ENCODE data around the gene TIAM2.

Gene TIAM2

GRCh38 chr6:155040901-155041650 lies 46.0 kb downstream of the TIAM2 start:
- Histone ChIP-seq H3K4me3 (ENCODE audit: low read length) (no peak overlapping the region), H3K4me1 (ENCODE audit: insufficient read depth, low read length) (peaks cover 40% of the 10 kb centered on the region), H3K27ac (ENCODE audit: low read depth, low read length) (peak overlapping the region; percentile 27), H3K36me3 (ENCODE audit: insufficient read depth, low read length) (no peaks in the 10 kb centered on the region), H3K27me3 (ENCODE audit: insufficient read depth, low read length) (no peaks in the 10 kb centered on the region), H3K9me3 (ENCODE audit: insufficient read depth, low read depth, low read length) (no peaks in the 10 kb centered on the region), H3K9ac (ENCODE audit: low read depth, low read length) (no peak overlapping the region; the same call in 1 of the 2 replicates)
- 87% methylated on average over 2 of the region's 2 CpGs for WGBS

GRCh38 chr6:155041741-155042279 lies 46.7 kb downstream of the TIAM2 start:
- Histone ChIP-seq H3K27me3 (ENCODE audit: insufficient read depth, low read length) (no peaks in the 10 kb centered on the region), H3K4me1 (ENCODE audit: insufficient read depth, low read length) (peaks cover 40% of the 10 kb centered on the region), H3K4me3 (ENCODE audit: low read length) (no peak overlapping the region), H3K36me3 (ENCODE audit: insufficient read depth, low read length) (no peaks in the 10 kb centered on the region), H3K9ac (ENCODE audit: low read depth, low read length) (no peak overlapping the region), H3K9me3 (ENCODE audit: insufficient read depth, low read depth, low read length) (no peaks in the 10 kb centered on the region), H3K27ac (ENCODE audit: low read depth, low read length) (no peak overlapping the region)
- 97% methylated on average over 11 of the region's 12 CpGs for WGBS

- Histone ChIP-seq H3K36me3 (ENCODE audit: insufficient read depth, low read length) (no peaks in the 10 kb centered on the region), H3K27me3 (ENCODE audit: insufficient read depth, low read length) (no peaks in the 10 kb centered on the region), H3K4me1 (ENCODE audit: insufficient read depth, low read length) (peaks cover 36% of the 10 kb centered on the region), H3K27ac (ENCODE audit: low read depth, low read length) (no peak overlapping the region), H3K9ac (ENCODE audit: low read depth, low read length) (no peak overlapping the region), H3K4me3 (ENCODE audit: low read length) (no peak overlapping the region), H3K9me3 (ENCODE audit: insufficient read depth, low read depth, low read length) (no peaks in the 10 kb centered on the region)
- 73% methylated on average over 2 of the region's 2 CpGs for WGBS
These were observed 47.9 kb downstream of the TIAM2 start for GRCh38 chr6:155042983-155043382.

- 82% methylated on average over 8 of the region's 9 CpGs for WGBS
- Histone ChIP-seq H3K4me1 (ENCODE audit: insufficient read depth, low read length) (peaks cover 21% of the 10 kb centered on the region), H3K27ac (ENCODE audit: low read depth, low read length) (no peak overlapping the region), H3K9ac (ENCODE audit: low read depth, low read length) (no peak overlapping the region), H3K27me3 (ENCODE audit: insufficient read depth, low read length) (no peaks in the 10 kb centered on the region), H3K36me3 (ENCODE audit: insufficient read depth, low read length) (no peaks in the 10 kb centered on the region), H3K4me3 (ENCODE audit: low read length) (no peak overlapping the region), H3K9me3 (ENCODE audit: insufficient read depth, low read depth, low read length) (no peaks in the 10 kb centered on the region)
These were observed 50.7 kb downstream of the TIAM2 start for GRCh38 chr6:155045561-155046404.

GRCh38 chr6:155047523-155047922 lies 52.4 kb downstream of the TIAM2 start:
- Histone ChIP-seq H3K9ac (ENCODE audit: low read depth, low read length) (no peak overlapping the region), H3K27ac (ENCODE audit: low read depth, low read length) (no peak overlapping the region)

GRCh38 chr6:155050311-155050710 lies 55.2 kb downstream of the TIAM2 start:
- Histone ChIP-seq H3K27ac (ENCODE audit: low read depth, low read length) (no peak overlapping the region), H3K36me3 (ENCODE audit: insufficient read depth, low read length) (no peaks in the 10 kb centered on the region), H3K9ac (ENCODE audit: low read depth, low read length) (no peak overlapping the region), H3K27me3 (ENCODE audit: insufficient read depth, low read length) (no peaks in the 10 kb centered on the region), H3K9me3 (ENCODE audit: insufficient read depth, low read depth, low read length) (no peaks in the 10 kb centered on the region), H3K4me1 (ENCODE audit: insufficient read depth, low read length) (0 out of 2 replicates have a peak, but pooled peaks cover 2% of the 10 kb centered on the region), H3K4me3 (ENCODE audit: low read length) (no peak overlapping the region)
- WGBS = 96% methylated on average over 5 of the region's 5 CpGs

More at GRCh38 chr6:155047523-155047922, 52.4 kb downstream of the TIAM2 start:
- 73% methylated on average over 2 of the region's 7 CpGs for WGBS
- Histone ChIP-seq H3K9me3 (ENCODE audit: insufficient read depth, low read depth, low read length) (no peaks in the 10 kb centered on the region), H3K36me3 (ENCODE audit: insufficient read depth, low read length) (no peaks in the 10 kb centered on the region), H3K27me3 (ENCODE audit: insufficient read depth, low read length) (no peaks in the 10 kb centered on the region), H3K4me3 (ENCODE audit: low read length) (no peak overlapping the region), H3K4me1 (ENCODE audit: insufficient read depth, low read length) (peaks cover 7% of the 10 kb centered on the region)

- Histone ChIP-seq H3K27me3 (ENCODE audit: insufficient read depth, low read length) (no peaks in the 10 kb centered on the region), H3K9ac (ENCODE audit: low read depth, low read length) (no peak overlapping the region), H3K4me1 (ENCODE audit: insufficient read depth, low read length) (no peaks in the 10 kb centered on the region), H3K9me3 (ENCODE audit: insufficient read depth, low read depth, low read length) (no peaks in the 10 kb centered on the region), H3K36me3 (ENCODE audit: insufficient read depth, low read length) (no peaks in the 10 kb centered on the region), H3K4me3 (ENCODE audit: low read length) (no peak overlapping the region), H3K27ac (ENCODE audit: low read depth, low read length) (no peak overlapping the region)
- 83% methylated on average over 12 of the region's 12 CpGs for WGBS
These were observed 59.6 kb downstream of the TIAM2 start for GRCh38 chr6:155054491-155055250.

GRCh38 chr6:155055729-155056128 lies 60.6 kb downstream of the TIAM2 start:
- Histone ChIP-seq H3K4me3 (ENCODE audit: low read length) (no peak overlapping the region), H3K4me1 (ENCODE audit: insufficient read depth, low read length) (no peaks in the 10 kb centered on the region), H3K27ac (ENCODE audit: low read depth, low read length) (no peak overlapping the region), H3K36me3 (ENCODE audit: insufficient read depth, low read length) (no peaks in the 10 kb centered on the region), H3K27me3 (ENCODE audit: insufficient read depth, low read length) (no peaks in the 10 kb centered on the region), H3K9ac (ENCODE audit: low read depth, low read length) (no peak overlapping the region), H3K9me3 (ENCODE audit: insufficient read depth, low read depth, low read length) (no peaks in the 10 kb centered on the region)
- 89% methylated on average over 2 of the region's 2 CpGs for WGBS

- WGBS = 94% methylated on average over 3 of the region's 3 CpGs
- Histone ChIP-seq H3K27me3 (ENCODE audit: insufficient read depth, low read length) (no peaks in the 10 kb centered on the region), H3K27ac (ENCODE audit: low read depth, low read length) (no peak overlapping the region), H3K4me1 (ENCODE audit: insufficient read depth, low read length) (no peaks in the 10 kb centered on the region), H3K9me3 (ENCODE audit: insufficient read depth, low read depth, low read length) (no peaks in the 10 kb centered on the region), H3K36me3 (ENCODE audit: insufficient read depth, low read length) (no peaks in the 10 kb centered on the region), H3K9ac (ENCODE audit: low read depth, low read length) (no peak overlapping the region), H3K4me3 (ENCODE audit: low read length) (no peak overlapping the region)
These were observed 61.6 kb downstream of the TIAM2 start for GRCh38 chr6:155056756-155057155.

- Histone ChIP-seq H3K4me1 (ENCODE audit: insufficient read depth, low read length) (no peaks in the 10 kb centered on the region), H3K4me3 (ENCODE audit: low read length) (no peak overlapping the region), H3K36me3 (ENCODE audit: insufficient read depth, low read length) (no peaks in the 10 kb centered on the region), H3K27ac (ENCODE audit: low read depth, low read length) (no peak overlapping the region), H3K9ac (ENCODE audit: low read depth, low read length) (no peak overlapping the region), H3K9me3 (ENCODE audit: insufficient read depth, low read depth, low read length) (no peaks in the 10 kb centered on the region), H3K27me3 (ENCODE audit: insufficient read depth, low read length) (no peaks in the 10 kb centered on the region)
- 98% methylated on average over 8 of the region's 8 CpGs for WGBS
These were observed 66.3 kb downstream of the TIAM2 start for GRCh38 chr6:155061381-155061780.
